ENCODE results near the gene DUSP11. TPM values are rescaled to one million over a fixed set of nuclear protein-coding genes. Genes with fewer than 3 reads are reported as not detected.

Gene DUSP11
- total and polyA plus RNA-seq, 4 donors = 6.7 to 10.7 (median 9.2) TPM

DNA sequence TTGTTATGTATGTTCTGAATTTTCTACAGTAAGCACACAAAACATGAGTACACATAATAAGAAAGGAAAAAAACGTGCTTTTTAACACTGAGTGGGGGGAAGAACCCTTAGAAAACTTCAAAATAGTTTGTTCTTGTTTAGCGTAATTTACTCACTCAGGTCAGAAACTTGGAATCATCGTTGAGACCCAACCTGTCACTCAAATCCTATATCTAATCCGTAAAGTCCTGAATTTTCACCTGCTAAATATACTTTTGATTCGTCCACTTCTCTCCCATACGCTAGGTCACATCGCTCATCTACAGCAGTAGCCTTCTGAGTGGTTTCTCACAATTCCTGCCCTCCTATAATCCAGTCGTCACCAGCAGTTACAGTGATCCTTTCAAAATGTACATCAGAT is 43.5 kb downstream of the DUSP11 start:
- TF ChIP-seq HNF4G (IDR thresholded peaks at IDR 0.05) = no peak
- no peak for TF ChIP-seq JUND (IDR thresholded peaks at IDR 0.05)
- TF ChIP-seq GABPA (IDR thresholded peaks at IDR 0.05 in 1 of 2, conservative IDR thresholded peaks at IDR 0.05 in 1 of 2) = no peak
- TF ChIP-seq EGR1 (IDR thresholded peaks at IDR 0.05; ENCODE audit: low read depth in 2 of 2) = no peak
- TF ChIP-seq, protein P1, sequence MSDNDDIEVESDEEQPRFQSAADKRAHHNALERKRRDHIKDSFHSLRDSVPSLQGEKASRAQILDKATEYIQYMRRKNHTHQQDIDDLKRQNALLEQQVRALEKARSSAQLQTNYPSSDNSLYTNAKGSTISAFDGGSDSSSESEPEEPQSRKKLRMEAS (IDR thresholded peaks at IDR 0.05) = no peak
- no peak for TF ChIP-seq HNF4A (conservative IDR thresholded peaks at IDR 0.05)
- TF ChIP-seq, protein P2, sequence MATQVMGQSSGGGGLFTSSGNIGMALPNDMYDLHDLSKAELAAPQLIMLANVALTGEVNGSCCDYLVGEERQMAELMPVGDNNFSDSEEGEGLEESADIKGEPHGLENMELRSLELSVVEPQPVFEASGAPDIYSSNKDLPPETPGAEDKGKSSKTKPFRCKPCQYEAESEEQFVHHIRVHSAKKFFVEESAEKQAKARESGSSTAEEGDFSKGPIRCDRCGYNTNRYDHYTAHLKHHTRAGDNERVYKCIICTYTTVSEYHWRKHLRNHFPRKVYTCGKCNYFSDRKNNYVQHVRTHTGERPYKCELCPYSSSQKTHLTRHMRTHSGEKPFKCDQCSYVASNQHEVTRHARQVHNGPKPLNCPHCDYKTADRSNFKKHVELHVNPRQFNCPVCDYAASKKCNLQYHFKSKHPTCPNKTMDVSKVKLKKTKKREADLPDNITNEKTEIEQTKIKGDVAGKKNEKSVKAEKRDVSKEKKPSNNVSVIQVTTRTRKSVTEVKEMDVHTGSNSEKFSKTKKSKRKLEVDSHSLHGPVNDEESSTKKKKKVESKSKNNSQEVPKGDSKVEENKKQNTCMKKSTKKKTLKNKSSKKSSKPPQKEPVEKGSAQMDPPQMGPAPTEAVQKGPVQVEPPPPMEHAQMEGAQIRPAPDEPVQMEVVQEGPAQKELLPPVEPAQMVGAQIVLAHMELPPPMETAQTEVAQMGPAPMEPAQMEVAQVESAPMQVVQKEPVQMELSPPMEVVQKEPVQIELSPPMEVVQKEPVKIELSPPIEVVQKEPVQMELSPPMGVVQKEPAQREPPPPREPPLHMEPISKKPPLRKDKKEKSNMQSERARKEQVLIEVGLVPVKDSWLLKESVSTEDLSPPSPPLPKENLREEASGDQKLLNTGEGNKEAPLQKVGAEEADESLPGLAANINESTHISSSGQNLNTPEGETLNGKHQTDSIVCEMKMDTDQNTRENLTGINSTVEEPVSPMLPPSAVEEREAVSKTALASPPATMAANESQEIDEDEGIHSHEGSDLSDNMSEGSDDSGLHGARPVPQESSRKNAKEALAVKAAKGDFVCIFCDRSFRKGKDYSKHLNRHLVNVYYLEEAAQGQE (IDR thresholded peaks at IDR 0.05) = no peak
- TF ChIP-seq, protein P3, sequence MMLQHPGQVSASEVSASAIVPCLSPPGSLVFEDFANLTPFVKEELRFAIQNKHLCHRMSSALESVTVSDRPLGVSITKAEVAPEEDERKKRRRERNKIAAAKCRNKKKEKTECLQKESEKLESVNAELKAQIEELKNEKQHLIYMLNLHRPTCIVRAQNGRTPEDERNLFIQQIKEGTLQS (IDR thresholded peaks at IDR 0.05) = no peak
- TF ChIP-seq, protein P4, sequence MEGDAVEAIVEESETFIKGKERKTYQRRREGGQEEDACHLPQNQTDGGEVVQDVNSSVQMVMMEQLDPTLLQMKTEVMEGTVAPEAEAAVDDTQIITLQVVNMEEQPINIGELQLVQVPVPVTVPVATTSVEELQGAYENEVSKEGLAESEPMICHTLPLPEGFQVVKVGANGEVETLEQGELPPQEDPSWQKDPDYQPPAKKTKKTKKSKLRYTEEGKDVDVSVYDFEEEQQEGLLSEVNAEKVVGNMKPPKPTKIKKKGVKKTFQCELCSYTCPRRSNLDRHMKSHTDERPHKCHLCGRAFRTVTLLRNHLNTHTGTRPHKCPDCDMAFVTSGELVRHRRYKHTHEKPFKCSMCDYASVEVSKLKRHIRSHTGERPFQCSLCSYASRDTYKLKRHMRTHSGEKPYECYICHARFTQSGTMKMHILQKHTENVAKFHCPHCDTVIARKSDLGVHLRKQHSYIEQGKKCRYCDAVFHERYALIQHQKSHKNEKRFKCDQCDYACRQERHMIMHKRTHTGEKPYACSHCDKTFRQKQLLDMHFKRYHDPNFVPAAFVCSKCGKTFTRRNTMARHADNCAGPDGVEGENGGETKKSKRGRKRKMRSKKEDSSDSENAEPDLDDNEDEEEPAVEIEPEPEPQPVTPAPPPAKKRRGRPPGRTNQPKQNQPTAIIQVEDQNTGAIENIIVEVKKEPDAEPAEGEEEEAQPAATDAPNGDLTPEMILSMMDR (IDR thresholded peaks at IDR 0.05; ENCODE audit: low read depth, low read length, missing input control) = no peak
- no peak for TF ChIP-seq FOXA1 (IDR thresholded peaks at IDR 0.05)
- TF ChIP-seq, protein P5, sequence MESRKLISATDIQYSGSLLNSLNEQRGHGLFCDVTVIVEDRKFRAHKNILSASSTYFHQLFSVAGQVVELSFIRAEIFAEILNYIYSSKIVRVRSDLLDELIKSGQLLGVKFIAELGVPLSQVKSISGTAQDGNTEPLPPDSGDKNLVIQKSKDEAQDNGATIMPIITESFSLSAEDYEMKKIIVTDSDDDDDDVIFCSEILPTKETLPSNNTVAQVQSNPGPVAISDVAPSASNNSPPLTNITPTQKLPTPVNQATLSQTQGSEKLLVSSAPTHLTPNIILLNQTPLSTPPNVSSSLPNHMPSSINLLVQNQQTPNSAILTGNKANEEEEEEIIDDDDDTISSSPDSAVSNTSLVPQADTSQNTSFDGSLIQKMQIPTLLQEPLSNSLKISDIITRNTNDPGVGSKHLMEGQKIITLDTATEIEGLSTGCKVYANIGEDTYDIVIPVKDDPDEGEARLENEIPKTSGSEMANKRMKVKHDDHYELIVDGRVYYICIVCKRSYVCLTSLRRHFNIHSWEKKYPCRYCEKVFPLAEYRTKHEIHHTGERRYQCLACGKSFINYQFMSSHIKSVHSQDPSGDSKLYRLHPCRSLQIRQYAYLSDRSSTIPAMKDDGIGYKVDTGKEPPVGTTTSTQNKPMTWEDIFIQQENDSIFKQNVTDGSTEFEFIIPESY (IDR thresholded peaks at IDR 0.05) = no peak
- TF ChIP-seq YY1 (IDR thresholded peaks at IDR 0.05) = no peak
- no peak for TF ChIP-seq FOXA2 (IDR thresholded peaks at IDR 0.05)
- TF ChIP-seq TAF1 (conservative IDR thresholded peaks at IDR 0.05) = no peak
- TF ChIP-seq SP1 (IDR thresholded peaks at IDR 0.05) = no peak
- Histone ChIP-seq H3K9ac (ENCODE audit: low read depth in 1 of 2, low read length in 2 of 2) (peak overlapping the region; percentile 68 to 79), H3K4me3 (ENCODE audit: low read depth in 1 of 3, low read length in 3 of 3) (peak overlapping the region; percentile 70 to 100 (median 93)), H3K4me1 (ENCODE audit: control insufficient read depth in 4 of 4, insufficient read depth in 4 of 4, low read length in 3 of 4) (peaks cover 0 to 17% (median 12%) of the 10 kb centered on the region in 4 donors), H3K27ac (ENCODE audit: low read depth in 1 of 2, low read length in 2 of 2) (peak overlapping the region; percentile 43 to 64), H3K9me3 (ENCODE audit: control insufficient read depth in 4 of 4, low read length in 3 of 4) (peaks cover 0 to 4% (median 0%) of the 10 kb centered on the region in 4 donors), H3K27me3 (ENCODE audit: control insufficient read depth in 4 of 4, insufficient read depth in 4 of 4, low read length in 3 of 4) (no peaks in the 10 kb centered on the region), H3K36me3 (ENCODE audit: control insufficient read depth in 4 of 4, insufficient read depth in 3 of 4, low read depth in 1 of 4, low read length in 3 of 4) (peaks cover 0 to 19% (median 18%) of the 10 kb centered on the region in 4 donors)
- DNase-seq (ENCODE audit: low spot score) = no peak
- WGBS = 12% methylated on average over 8 of the region's 8 CpGs

DNA sequence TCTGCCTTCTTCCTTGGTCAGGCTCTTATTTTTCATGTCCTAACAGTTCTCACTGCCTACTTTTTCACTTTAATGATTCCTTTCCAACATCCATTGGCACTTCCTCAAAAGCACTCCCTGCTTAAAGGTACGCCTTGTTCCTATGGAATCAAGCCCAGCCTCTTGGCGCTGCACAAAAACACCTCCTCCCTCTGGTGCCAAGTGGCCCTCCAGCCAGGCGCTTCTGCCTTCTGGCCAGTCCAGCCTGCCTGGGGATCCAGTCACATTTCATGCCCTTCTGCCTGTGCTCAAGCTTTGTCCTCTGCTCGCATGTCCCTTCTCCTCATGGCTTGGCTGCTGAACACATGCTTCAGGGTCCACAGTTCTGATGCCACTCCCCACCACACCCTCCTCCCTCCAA is 49.1 kb downstream of the DUSP11 start:
- Histone ChIP-seq H3K9ac (ENCODE audit: low read depth in 1 of 2, low read length in 2 of 2) (no peak overlapping the region), H3K4me1 (ENCODE audit: control insufficient read depth in 4 of 4, insufficient read depth in 4 of 4, low read length in 3 of 4) (peaks cover 0 to 1% (median 0%) of the 10 kb centered on the region in 4 donors), H3K27me3 (ENCODE audit: control insufficient read depth in 4 of 4, insufficient read depth in 4 of 4, low read length in 3 of 4) (no peaks in the 10 kb centered on the region), H3K9me3 (ENCODE audit: control insufficient read depth in 4 of 4, low read length in 3 of 4) (no peaks in the 10 kb centered on the region), H3K4me3 (ENCODE audit: low read depth in 1 of 3, low read length in 3 of 3) (no peak overlapping the region), H3K36me3 (ENCODE audit: control insufficient read depth in 4 of 4, insufficient read depth in 3 of 4, low read depth in 1 of 4, low read length in 3 of 4) (peaks cover 1 to 35% (median 31%) of the 10 kb centered on the region in 4 donors), H3K27ac (ENCODE audit: low read depth in 1 of 2, low read length in 2 of 2) (no peak overlapping the region)
- no peak for DNase-seq (ENCODE audit: low spot score)
- WGBS = 88% methylated on average over 4 of the region's 4 CpGs
- TF ChIP-seq HNF4A (conservative IDR thresholded peaks at IDR 0.05) (no peak), EGR1 (IDR thresholded peaks at IDR 0.05; ENCODE audit: low read depth in 2 of 2) (no peak), NR2F2 (IDR thresholded peaks at IDR 0.05) (no peak), RAD21 (IDR thresholded peaks at IDR 0.05) (no peak), YY1 (IDR thresholded peaks at IDR 0.05) (no peak), FOXA2 (IDR thresholded peaks at IDR 0.05) (no peak), HNF4G (IDR thresholded peaks at IDR 0.05) (no peak), GABPA (IDR thresholded peaks at IDR 0.05 in 1 of 2, conservative IDR thresholded peaks at IDR 0.05 in 1 of 2) (no peak), FOXA1 (IDR thresholded peaks at IDR 0.05) (no peak), JUND (IDR thresholded peaks at IDR 0.05) (no peak)
- TF ChIP-seq, protein P3 (IDR thresholded peaks at IDR 0.05) = no peak
- TF ChIP-seq, protein P5 (IDR thresholded peaks at IDR 0.05) = no peak
- TF ChIP-seq, protein P4 (IDR thresholded peaks at IDR 0.05; ENCODE audit: low read depth, low read length, missing input control) = no peak
- TF ChIP-seq, protein P1 (IDR thresholded peaks at IDR 0.05) = no peak
